Measurements from ENCODE around the gene LNX2. TPM values are rescaled to one million over a fixed set of nuclear protein-coding genes. Genes with fewer than 3 reads are reported as not detected.
A peak's percentile ranks its signal among the peaks of the same experiment; 100 is the strongest.

The LNX2 gene
- total RNA-seq, 4 donors from 2014 or later, result 10.2 to 14.1 (median 12.8) TPM

GRCh38 chr13:27634231-27634630 lies 13.9 kb upstream of the LNX2 start:
- no peak overlapping the region for H3K4me3 ChIP-seq
- intact Hi-C loops (cut with DNase I), result no loop called here
- H3K36me3 ChIP-seq, result peaks cover 0 to 4% (median 0%) of the 10 kb centered on the region in 4 donors
- DNase-seq (ENCODE audit: extremely low spot score), result no peak
- no peaks in the 10 kb centered on the region for H3K27me3 ChIP-seq
- peak overlapping the region in 2 of 4 donors; percentile 5 to 74 for H3K27ac ChIP-seq (replicated peaks in 1 of 4)
- H3K9me3 ChIP-seq, result no peaks in the 10 kb centered on the region
- TF ChIP-seq EP300 (IDR thresholded peaks at IDR 0.05) (no peak), CTCF (IDR thresholded peaks at IDR 0.05) (no peak), POLR2AphosphoS5 (IDR thresholded peaks at IDR 0.05) (no peak), POLR2A (IDR thresholded peaks at IDR 0.05; ENCODE audit: low read depth) (no peak)
- peaks cover 11 to 72% (median 50%) of the 10 kb centered on the region in 4 donors for H3K4me1 ChIP-seq
- 77% methylated on average over 2 of the region's 2 CpGs for WGBS

- TF ChIP-seq CTCF (IDR thresholded peaks at IDR 0.05) (no peak), POLR2AphosphoS5 (IDR thresholded peaks at IDR 0.05) (no peak), POLR2A (IDR thresholded peaks at IDR 0.05; ENCODE audit: low read depth) (no peak), EP300 (IDR thresholded peaks at IDR 0.05) (no peak)
- intact Hi-C loops (cut with DNase I), result no loop called here
- WGBS, result 78% methylated on average over 1 of the region's 1 CpG
- Histone ChIP-seq H3K4me3 (no peak overlapping the region), H3K27me3 (no peaks in the 10 kb centered on the region), H3K36me3 (peaks cover 0 to 7% (median 0%) of the 10 kb centered on the region in 4 donors), H3K4me1 (peaks cover 6 to 59% (median 36%) of the 10 kb centered on the region in 4 donors), H3K27ac (replicated peaks in 1 of 4) (no peak overlapping the region), H3K9me3 (no peaks in the 10 kb centered on the region)
- DNase-seq (ENCODE audit: extremely low spot score), result no peak
Observed at GRCh38 chr13:27632648-27633047, 12.3 kb upstream of the LNX2 start.

GRCh38 chr13:27632214-27632613 lies 11.9 kb upstream of the LNX2 start:
- Histone ChIP-seq H3K9me3 (no peaks in the 10 kb centered on the region), H3K4me3 (no peak overlapping the region), H3K27ac (replicated peaks in 1 of 4) (no peak overlapping the region), H3K36me3 (peaks cover 0 to 7% (median 0%) of the 10 kb centered on the region in 4 donors), H3K4me1 (peaks cover 5 to 55% (median 32%) of the 10 kb centered on the region in 4 donors), H3K27me3 (no peaks in the 10 kb centered on the region)
- TF ChIP-seq CTCF (IDR thresholded peaks at IDR 0.05), result no peak
- TF ChIP-seq EP300 (IDR thresholded peaks at IDR 0.05), result no peak
- no peak for TF ChIP-seq POLR2A (IDR thresholded peaks at IDR 0.05; ENCODE audit: low read depth)
- no peak for TF ChIP-seq POLR2AphosphoS5 (IDR thresholded peaks at IDR 0.05)
- no peak for DNase-seq (ENCODE audit: extremely low spot score)
- intact Hi-C loops (cut with DNase I), result no loop called here
- 91% methylated on average over 4 of the region's 4 CpGs for WGBS

DNA sequence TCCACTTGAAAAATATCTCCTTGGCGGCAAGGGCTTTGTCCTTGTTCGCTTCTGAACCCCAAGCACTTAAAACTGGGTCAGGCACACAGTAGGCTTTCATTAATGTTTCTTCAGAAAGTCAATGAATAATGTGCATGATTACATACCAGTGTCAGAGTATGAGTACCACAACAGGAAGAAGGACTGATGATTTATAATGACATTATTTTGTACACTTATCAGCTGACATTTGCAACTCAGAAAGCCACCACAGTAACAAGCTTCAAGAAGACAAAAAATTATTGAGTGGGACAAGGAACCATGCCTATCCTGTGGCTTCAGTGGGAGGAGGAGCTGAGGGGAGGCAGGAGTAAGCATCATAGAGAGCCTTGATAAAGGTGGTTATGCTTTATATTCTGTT lies 11.3 kb upstream of the LNX2 start:
- DNase-seq (ENCODE audit: extremely low spot score), result no peak
- intact Hi-C loops (cut with DNase I), result no loop called here
- 78% methylated on average over 2 of the region's 2 CpGs for WGBS

More for the DNA sequence above, 11.3 kb upstream of the LNX2 start:
- Histone ChIP-seq H3K4me3 (no peak overlapping the region), H3K27ac (replicated peaks in 1 of 4) (no peak overlapping the region), H3K36me3 (peaks cover 0 to 7% (median 0%) of the 10 kb centered on the region in 4 donors), H3K9me3 (no peaks in the 10 kb centered on the region), H3K27me3 (no peaks in the 10 kb centered on the region), H3K4me1 (peaks cover 0 to 49% (median 26%) of the 10 kb centered on the region in 4 donors)
- TF ChIP-seq POLR2A (IDR thresholded peaks at IDR 0.05; ENCODE audit: low read depth), result no peak
- no peak for TF ChIP-seq POLR2AphosphoS5 (IDR thresholded peaks at IDR 0.05)
- no peak for TF ChIP-seq CTCF (IDR thresholded peaks at IDR 0.05)
- no peak for TF ChIP-seq EP300 (IDR thresholded peaks at IDR 0.05)
